T-helper 2 cell treated with Interferon-gamma antibody and Interleukin-4, amounts not matched to agents 5 μg/mL and 100 μg/mL, for 36 hours (primary cell): Measurements from ENCODE around the gene SUPT6H.

Experiments
- DNase-seq: peaks from one replicate; pipeline ENCODE4 v3.0.0; 2021; ENCODE audit warnings: low spot score
- H3K27ac Mint-ChIP-seq: one replicate; pipeline ENCODE4 v1.8.0; 2021; ENCODE audit warnings: mild to moderate bottlenecking, mixed read lengths
- H3K27me3 Mint-ChIP-seq: one replicate; pipeline ENCODE4 v1.8.0; 2021; ENCODE audit warnings: low read depth, mixed read lengths
- H3K36me3 Mint-ChIP-seq: one replicate; pipeline ENCODE4 v1.8.0; 2021; ENCODE audit warnings: low read depth, mixed read lengths
- H3K4me1 Mint-ChIP-seq: one replicate; pipeline ENCODE4 v1.8.0; 2021; ENCODE audit warnings: low read depth, mixed read lengths
- H3K4me3 Mint-ChIP-seq: one replicate; pipeline ENCODE4 v1.8.0; 2022; ENCODE audit warnings: mild to moderate bottlenecking, moderate library complexity, mixed read lengths
- H3K9me3 Mint-ChIP-seq: one replicate; pipeline ENCODE4 v1.8.0; 2021; ENCODE audit warnings: mixed read lengths

Gene SUPT6H

DNA sequence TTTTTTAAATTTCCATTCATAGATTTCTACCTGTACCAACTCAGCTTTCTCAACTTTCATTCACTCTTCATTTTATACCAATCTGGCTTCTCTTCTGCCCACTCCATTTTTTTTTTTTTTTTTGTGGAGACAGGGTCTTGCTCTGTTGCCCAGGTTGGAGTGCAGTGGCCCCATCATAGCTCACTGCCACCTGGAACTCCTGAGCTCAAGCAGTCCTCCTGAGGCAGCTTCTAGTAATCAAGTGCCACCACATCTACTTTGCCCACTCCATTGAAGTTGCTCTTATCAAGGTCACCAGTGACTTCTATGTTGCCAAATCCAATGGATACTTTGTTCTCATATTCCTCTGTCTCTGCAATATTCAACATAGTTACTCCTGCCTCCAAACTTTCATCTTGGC, 1.7 kb downstream of the SUPT6H start:
- no peak for DNase-seq
- H3K27me3 Mint-ChIP-seq = no peaks in the 10 kb centered on the region
- peak overlapping the region; percentile 95 for H3K27ac Mint-ChIP-seq
- peaks cover 34% of the 10 kb centered on the region for H3K4me1 Mint-ChIP-seq
- H3K36me3 Mint-ChIP-seq = peaks cover 32% of the 10 kb centered on the region
- peak overlapping the region; percentile 95 for H3K4me3 Mint-ChIP-seq
- no peaks in the 10 kb centered on the region for H3K9me3 Mint-ChIP-seq

DNA sequence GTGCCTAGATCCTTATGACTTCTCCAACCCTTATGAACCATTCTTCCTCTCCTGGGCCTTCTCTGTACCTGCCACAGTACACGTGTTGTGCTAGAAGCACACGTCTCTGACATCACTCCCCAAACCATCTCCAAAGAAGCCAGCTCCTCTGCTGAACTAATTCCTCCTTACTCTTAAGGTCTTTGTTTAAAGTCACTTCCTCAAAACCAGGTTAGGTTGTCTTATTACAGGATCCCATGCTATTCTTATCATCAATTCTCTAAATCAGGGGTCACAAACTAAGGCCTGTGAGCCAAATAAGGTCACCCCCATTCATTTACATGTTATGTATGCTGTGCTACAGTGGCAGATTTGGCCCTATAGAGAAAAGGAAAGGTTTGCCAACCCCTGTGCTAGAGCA, 4.0 kb downstream of the SUPT6H start:
- Mint-ChIP-seq H3K4me1 (peaks cover 27% of the 10 kb centered on the region), H3K27ac (peak overlapping the region; percentile 32), H3K9me3 (no peaks in the 10 kb centered on the region), H3K4me3 (no peak overlapping the region), H3K36me3 (peaks cover 18% of the 10 kb centered on the region), H3K27me3 (no peaks in the 10 kb centered on the region)
- no peak for DNase-seq

DNA sequence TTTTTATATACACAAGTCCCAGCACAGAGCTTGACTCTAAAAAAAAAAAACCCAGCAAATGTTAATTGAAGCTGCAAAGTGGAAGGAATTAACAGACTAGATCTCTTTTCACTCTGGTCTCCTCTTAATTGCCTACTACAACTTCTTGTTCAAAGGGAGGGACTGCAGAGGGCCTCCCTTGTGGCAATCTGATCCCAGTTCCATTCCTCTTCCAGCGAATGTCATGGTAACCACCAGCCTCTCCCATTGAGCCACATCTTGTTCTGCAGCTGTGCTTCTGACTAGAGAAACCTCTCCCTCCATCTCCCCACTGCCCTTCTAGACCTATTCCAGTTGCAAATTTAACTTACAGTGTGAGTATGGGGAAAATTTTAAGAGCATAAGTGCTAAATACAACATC, 5.9 kb downstream of the SUPT6H start:
- Mint-ChIP-seq H3K9me3 (no peaks in the 10 kb centered on the region), H3K4me1 (peaks cover 24% of the 10 kb centered on the region), H3K27ac (no peak overlapping the region), H3K27me3 (no peaks in the 10 kb centered on the region), H3K36me3 (peaks cover 28% of the 10 kb centered on the region), H3K4me3 (no peak overlapping the region)
- no peak for DNase-seq

DNA sequence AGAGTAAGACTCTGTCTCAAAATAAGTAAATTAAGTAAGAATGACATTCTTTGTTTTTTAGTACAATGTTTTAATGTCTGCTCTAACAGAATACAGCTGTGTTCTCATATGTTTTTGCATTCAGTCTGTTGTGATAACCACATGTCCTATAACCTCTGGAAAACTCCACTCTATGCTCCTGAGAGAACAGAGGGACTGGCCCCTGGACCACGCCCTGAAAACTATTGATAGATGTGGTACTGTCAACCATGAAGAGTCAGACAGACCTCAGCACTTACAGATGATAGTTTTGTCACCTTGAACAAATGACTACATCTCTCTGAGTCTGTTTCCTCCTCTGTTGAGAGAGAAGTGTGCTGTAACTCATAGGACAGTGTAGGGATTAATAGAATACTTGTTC, 7.9 kb downstream of the SUPT6H start:
- Mint-ChIP-seq H3K4me3 (no peak overlapping the region), H3K36me3 (peaks cover 46% of the 10 kb centered on the region), H3K27me3 (no peaks in the 10 kb centered on the region), H3K27ac (no peak overlapping the region), H3K4me1 (peaks cover 7% of the 10 kb centered on the region), H3K9me3 (no peaks in the 10 kb centered on the region)
- DNase-seq = no peak

DNA sequence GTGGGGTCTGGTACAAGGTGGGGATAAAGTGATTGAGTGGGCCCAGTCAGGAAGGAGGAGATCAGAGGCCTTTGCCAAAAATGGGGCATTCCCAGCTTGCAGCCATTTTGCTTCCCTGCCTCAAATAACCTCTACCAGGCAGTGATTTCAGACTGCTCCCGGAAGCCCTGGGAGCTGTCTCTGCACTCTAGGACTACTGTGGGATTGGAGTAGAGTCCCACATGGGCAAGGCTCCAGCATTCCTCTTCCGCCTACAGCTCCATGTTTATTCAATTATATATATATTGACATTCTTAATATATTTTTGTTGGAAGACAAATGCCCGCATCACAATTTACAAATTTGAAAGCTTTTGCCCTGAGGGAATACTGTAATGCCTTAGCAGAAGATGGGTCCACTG, 13.5 kb downstream of the SUPT6H start:
- H3K36me3 Mint-ChIP-seq = peaks cover 67% of the 10 kb centered on the region
- no peaks in the 10 kb centered on the region for H3K9me3 Mint-ChIP-seq
- H3K27ac Mint-ChIP-seq = no peak overlapping the region
- no peaks in the 10 kb centered on the region for H3K27me3 Mint-ChIP-seq
- peaks cover 1% of the 10 kb centered on the region for H3K4me1 Mint-ChIP-seq
- no peak overlapping the region for H3K4me3 Mint-ChIP-seq
- DNase-seq = no peak

DNA sequence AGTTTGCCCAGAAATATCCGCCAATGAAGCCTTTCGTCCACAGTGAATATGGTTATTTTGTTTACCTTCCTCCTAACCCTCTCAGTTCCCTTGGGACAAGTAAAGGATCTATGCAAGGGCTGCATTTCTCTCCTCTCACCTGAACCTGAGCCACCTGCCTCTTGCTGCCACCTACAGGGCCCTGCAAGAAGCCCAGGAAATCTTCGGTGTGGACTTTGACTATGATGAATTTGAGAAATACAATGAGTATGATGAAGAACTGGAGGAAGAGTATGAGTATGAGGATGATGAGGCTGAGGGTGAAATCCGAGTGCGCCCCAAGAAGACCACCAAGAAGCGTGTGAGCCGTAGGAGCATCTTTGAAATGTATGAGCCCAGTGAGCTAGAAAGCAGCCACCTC, 14.0 kb downstream of the SUPT6H start:
- no peak overlapping the region for H3K4me3 Mint-ChIP-seq
- H3K4me1 Mint-ChIP-seq = no peaks in the 10 kb centered on the region
- no peak for DNase-seq
- no peaks in the 10 kb centered on the region for H3K27me3 Mint-ChIP-seq
- H3K27ac Mint-ChIP-seq = no peak overlapping the region
- H3K9me3 Mint-ChIP-seq = no peaks in the 10 kb centered on the region
- H3K36me3 Mint-ChIP-seq = peaks cover 64% of the 10 kb centered on the region

DNA sequence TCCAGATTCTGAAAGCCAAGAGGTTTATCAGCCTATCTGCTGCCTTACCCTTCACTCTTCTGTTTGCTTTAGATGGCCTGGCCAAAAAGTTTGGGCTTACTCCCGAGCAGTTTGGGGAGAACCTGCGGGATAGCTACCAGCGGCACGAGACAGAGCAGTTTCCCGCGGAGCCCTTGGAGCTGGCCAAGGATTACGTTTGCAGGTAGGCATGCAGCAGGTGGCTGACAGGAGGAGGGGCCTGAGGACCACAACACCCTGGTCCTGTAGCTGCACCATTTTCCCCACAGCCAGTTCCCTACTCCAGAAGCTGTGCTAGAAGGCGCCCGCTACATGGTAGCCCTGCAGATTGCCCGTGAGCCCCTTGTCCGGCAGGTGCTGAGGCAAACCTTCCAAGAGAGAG, 20.6 kb downstream of the SUPT6H start:
- H3K4me1 Mint-ChIP-seq = no peaks in the 10 kb centered on the region
- no peaks in the 10 kb centered on the region for H3K9me3 Mint-ChIP-seq
- H3K36me3 Mint-ChIP-seq = peaks cover 62% of the 10 kb centered on the region
- no peaks in the 10 kb centered on the region for H3K27me3 Mint-ChIP-seq
- no peak overlapping the region for H3K4me3 Mint-ChIP-seq
- no peak for DNase-seq
- H3K27ac Mint-ChIP-seq = no peak overlapping the region

DNA sequence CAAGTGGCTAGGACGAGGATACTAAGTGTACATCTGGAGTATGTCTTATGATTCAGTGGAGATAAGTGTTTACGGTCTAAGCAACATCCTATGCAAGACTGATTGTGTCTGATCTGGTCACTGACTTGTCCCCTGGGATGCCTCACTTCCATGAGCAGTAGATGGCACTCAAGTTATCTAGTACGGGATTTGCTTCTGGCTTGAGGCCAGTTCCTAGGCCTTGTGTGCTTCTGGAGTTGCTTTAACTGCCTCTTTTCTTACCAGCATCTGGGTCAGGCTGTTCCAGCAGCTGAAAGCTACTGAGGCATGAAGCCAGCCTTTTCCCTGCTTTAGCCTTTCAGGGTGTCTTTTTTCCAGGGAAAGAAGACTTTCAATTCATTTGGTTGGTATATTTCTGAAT, 23.0 kb downstream of the SUPT6H start:
- Mint-ChIP-seq H3K9me3 (no peaks in the 10 kb centered on the region), H3K27me3 (no peaks in the 10 kb centered on the region), H3K4me1 (no peaks in the 10 kb centered on the region), H3K4me3 (no peak overlapping the region), H3K36me3 (peaks cover 71% of the 10 kb centered on the region), H3K27ac (no peak overlapping the region)
- no peak for DNase-seq

DNA sequence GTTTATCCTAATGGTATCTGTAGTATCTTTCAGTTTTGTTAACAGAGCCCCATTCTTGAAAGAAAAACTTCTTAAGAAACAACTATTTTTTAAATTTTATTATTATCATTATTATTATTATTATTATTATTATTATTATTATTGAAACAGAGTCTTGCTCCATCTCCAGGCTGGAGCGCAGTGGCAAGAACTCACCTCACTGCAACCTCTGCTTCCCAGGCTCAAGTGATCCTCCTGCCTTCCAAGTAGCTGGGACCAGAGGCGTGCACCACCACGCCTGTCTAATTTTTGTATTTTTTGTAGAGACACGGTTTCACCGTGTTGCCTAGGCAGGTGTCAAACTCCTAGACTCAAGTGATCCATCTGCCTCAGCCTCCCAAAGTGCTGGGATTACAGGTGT, 23.4 kb downstream of the SUPT6H start:
- DNase-seq = no peak
- Mint-ChIP-seq H3K27ac (no peak overlapping the region), H3K4me1 (no peaks in the 10 kb centered on the region), H3K36me3 (peaks cover 75% of the 10 kb centered on the region), H3K9me3 (no peaks in the 10 kb centered on the region), H3K4me3 (no peak overlapping the region), H3K27me3 (no peaks in the 10 kb centered on the region)

DNA sequence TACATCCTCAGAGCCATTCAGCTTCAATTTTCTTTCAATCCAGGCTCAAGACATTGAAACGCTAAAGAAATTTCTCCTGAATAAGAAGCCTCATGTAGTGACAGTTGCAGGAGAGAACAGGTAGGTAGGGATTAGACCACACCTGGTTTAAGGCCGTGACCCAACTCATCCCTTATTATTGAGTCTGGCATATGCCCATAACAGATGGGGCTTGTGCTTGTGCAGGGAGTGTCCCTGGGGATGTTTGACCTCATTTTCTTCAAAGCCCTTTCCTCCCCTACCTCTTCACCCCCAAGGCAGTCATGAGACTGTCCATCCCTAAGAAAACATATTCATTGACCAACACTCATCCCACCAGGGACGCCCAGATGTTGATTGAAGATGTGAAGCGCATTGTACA, 24.3 kb downstream of the SUPT6H start:
- no peak for DNase-seq
- Mint-ChIP-seq H3K27me3 (no peaks in the 10 kb centered on the region), H3K4me1 (no peaks in the 10 kb centered on the region), H3K4me3 (no peak overlapping the region), H3K9me3 (no peaks in the 10 kb centered on the region), H3K27ac (no peak overlapping the region), H3K36me3 (peaks cover 80% of the 10 kb centered on the region)

DNA sequence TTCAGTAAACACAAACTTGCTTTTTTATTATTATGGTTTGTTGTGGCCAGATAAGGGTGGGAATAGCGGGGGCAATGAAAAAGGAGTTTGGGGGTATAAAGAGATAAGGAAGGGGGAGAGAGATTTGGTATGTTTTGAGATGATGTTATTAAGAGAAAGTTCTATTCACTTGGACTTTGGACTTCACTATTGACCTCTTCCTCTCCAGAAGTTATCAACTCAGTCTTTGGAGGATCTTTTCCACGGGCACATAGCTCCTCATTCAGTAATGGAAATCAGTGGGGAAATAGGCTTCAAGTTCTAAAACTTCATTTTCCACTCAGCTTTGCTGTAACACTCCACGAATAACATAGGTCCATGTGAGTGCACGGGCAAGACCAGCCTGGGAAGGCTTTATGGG, 26.5 kb downstream of the SUPT6H start:
- no peak for DNase-seq
- no peak overlapping the region for H3K4me3 Mint-ChIP-seq
- H3K27ac Mint-ChIP-seq = no peak overlapping the region
- peaks cover 68% of the 10 kb centered on the region for H3K36me3 Mint-ChIP-seq
- no peaks in the 10 kb centered on the region for H3K4me1 Mint-ChIP-seq
- no peaks in the 10 kb centered on the region for H3K27me3 Mint-ChIP-seq
- H3K9me3 Mint-ChIP-seq = no peaks in the 10 kb centered on the region

DNA sequence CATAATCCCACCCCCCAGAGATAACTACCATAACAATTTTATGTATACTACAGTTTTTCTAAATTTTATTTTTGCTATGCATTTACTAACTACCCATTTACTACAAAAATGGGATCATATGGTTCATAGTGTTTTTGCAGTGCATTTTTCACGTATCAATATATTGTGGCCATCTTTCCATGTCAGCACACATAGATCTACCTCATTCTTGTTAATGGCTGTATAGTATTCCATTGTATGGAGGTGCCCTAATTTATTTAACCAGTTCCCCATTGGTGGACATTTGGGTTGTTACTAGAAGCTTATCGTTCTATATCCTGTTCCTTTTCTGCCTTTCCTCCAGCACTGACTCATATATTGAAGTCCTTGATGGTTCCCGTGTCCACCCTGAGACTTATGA, 27.0 kb downstream of the SUPT6H start:
- no peaks in the 10 kb centered on the region for H3K9me3 Mint-ChIP-seq
- no peaks in the 10 kb centered on the region for H3K27me3 Mint-ChIP-seq
- no peak overlapping the region for H3K4me3 Mint-ChIP-seq
- H3K36me3 Mint-ChIP-seq = peaks cover 70% of the 10 kb centered on the region
- no peak overlapping the region for H3K27ac Mint-ChIP-seq
- no peaks in the 10 kb centered on the region for H3K4me1 Mint-ChIP-seq
- DNase-seq = no peak

DNA sequence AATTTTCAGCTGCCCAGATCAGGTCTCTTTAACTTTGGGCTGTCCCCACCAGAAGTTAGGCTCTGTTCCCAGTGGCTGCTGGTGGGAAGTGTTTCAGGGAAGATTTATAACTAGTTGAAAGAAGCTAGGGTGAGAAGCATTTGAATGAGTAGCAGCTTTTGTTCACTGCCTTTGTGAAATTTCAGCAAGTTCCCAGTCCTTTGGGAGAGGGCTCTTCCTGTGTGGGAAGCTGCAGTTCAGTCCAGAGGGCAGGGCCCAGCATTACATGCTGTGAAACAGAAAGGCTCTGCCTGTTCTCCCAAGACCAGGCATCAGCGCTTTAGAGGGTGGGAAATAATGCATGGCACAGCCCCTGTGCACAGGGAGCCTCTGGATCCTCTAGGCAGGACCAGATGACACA, 31.9 kb downstream of the SUPT6H start:
- no peak overlapping the region for H3K4me3 Mint-ChIP-seq
- H3K27ac Mint-ChIP-seq = no peak overlapping the region
- no peak for DNase-seq
- H3K27me3 Mint-ChIP-seq = no peaks in the 10 kb centered on the region
- peaks cover 67% of the 10 kb centered on the region for H3K36me3 Mint-ChIP-seq
- no peaks in the 10 kb centered on the region for H3K9me3 Mint-ChIP-seq
- H3K4me1 Mint-ChIP-seq = no peaks in the 10 kb centered on the region

DNA sequence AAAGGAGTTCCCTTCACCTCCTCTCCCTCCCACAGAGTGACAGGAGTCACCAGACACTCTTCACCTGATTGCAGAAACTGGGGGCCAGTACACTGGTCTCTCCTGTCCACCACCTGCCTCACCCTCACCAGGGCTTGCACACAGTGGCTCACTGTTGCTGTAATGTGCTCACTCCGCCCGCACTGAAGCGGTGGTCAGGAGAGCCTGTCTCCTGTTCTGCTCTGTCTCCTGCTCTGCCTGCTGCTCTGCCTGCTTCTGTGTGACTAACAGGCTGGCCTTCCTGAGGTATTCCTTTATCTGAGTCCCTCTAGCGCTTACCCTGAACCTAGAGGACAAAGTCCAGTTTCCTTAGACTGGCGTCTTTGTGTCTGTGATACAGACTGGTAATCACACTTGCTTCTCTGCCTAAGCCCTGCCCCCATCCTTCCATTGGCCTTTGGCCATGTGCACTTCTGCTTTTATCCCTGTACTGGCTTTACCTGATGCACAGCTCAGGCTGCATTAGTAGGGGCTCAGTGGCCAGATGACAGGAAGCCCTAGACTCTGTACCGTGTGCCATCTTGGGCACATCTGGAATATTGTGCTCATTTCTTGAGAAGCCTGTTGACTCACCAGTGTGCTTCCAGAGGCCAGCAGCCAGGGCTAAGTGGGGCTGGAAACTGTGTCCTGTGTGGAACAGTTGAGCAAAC, 36.4 kb downstream of the SUPT6H start:
- no peaks in the 10 kb centered on the region for H3K4me1 Mint-ChIP-seq
- H3K36me3 Mint-ChIP-seq = peaks cover 63% of the 10 kb centered on the region
- no peaks in the 10 kb centered on the region for H3K27me3 Mint-ChIP-seq
- DNase-seq = no peak
- no peak overlapping the region for H3K27ac Mint-ChIP-seq
- H3K9me3 Mint-ChIP-seq = no peaks in the 10 kb centered on the region
- no peak overlapping the region for H3K4me3 Mint-ChIP-seq

DNA sequence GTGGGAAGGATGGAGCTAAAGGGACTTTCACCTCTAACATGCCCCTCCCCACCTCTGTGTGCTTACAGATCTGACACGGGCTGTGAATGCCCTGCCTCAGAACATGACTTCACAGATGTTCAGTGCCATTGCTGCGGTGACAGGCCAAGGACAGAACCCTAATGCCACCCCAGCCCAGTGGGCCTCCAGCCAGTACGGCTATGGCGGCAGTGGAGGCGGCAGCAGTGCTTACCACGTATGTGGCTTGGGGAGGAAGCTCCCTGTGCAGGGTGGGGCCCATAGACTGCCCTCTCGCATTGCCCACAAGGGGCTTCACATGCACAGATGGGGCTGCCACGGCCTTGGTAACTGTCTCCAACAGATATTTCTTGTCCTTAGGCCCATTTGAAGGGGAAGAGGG, 38.3 kb downstream of the SUPT6H start:
- H3K4me3 Mint-ChIP-seq = no peak overlapping the region
- no peaks in the 10 kb centered on the region for H3K9me3 Mint-ChIP-seq
- no peaks in the 10 kb centered on the region for H3K27me3 Mint-ChIP-seq
- peaks cover 56% of the 10 kb centered on the region for H3K36me3 Mint-ChIP-seq
- H3K27ac Mint-ChIP-seq = no peak overlapping the region
- H3K4me1 Mint-ChIP-seq = no peaks in the 10 kb centered on the region
- no peak for DNase-seq
